Measurements from ENCODE around the gene PDZD8. TPM values are rescaled to one million over a fixed set of nuclear protein-coding genes. Genes with fewer than 3 reads are reported as not detected.

PDZD8 gene
- total RNA-seq, 2 experiments from 2014 or later, result 10.5 to 26.4 TPM

- BruUV-seq (replicated peaks), result no TSS peak
- ChIA-PET CTCF (ENCODE audit: unreplicated experiment) (no interaction called here), POLR2A (interaction anchor here (0.9 kb wide), 1 partner anchor 53 kb away, joined by 4 read pairs; no protein-coding TSS in a partner anchor)
- Histone ChIP-seq H3K27ac (ENCODE audit: low read depth, low read length, poor library complexity, severe bottlenecking) (no peak overlapping the region), H3K9me2 (ENCODE audit: insufficient read depth, low read length) (no peaks in the 10 kb centered on the region), H3K9me3 (ENCODE audit: low read length) (no peaks in the 10 kb centered on the region), H3K4me3 (ENCODE audit: low read depth, low read length, poor library complexity, severe bottlenecking) (no peak overlapping the region), H3K36me3 (ENCODE audit: insufficient read depth, low read length) (no peaks in the 10 kb centered on the region), H3K4me2 (ENCODE audit: low read length) (no peak overlapping the region), H3K4me1 (ENCODE audit: insufficient read depth, low read length, poor library complexity, severe bottlenecking) (no peaks in the 10 kb centered on the region), H2AFZ (ENCODE audit: low read length) (no peak overlapping the region), H3K79me2 (ENCODE audit: insufficient read depth, low read depth, low read length) (no peaks in the 10 kb centered on the region), H4K20me1 (ENCODE audit: insufficient read depth, low read length) (no peaks in the 10 kb centered on the region)
- intact Hi-C loops (cut with micrococcal nuclease; ENCODE audit: unreplicated experiment), result loop anchor here (10.0 kb wide), 1 partner anchor 199 kb away; no protein-coding TSS in a partner anchor
- TF ChIP-seq, protein P1, sequence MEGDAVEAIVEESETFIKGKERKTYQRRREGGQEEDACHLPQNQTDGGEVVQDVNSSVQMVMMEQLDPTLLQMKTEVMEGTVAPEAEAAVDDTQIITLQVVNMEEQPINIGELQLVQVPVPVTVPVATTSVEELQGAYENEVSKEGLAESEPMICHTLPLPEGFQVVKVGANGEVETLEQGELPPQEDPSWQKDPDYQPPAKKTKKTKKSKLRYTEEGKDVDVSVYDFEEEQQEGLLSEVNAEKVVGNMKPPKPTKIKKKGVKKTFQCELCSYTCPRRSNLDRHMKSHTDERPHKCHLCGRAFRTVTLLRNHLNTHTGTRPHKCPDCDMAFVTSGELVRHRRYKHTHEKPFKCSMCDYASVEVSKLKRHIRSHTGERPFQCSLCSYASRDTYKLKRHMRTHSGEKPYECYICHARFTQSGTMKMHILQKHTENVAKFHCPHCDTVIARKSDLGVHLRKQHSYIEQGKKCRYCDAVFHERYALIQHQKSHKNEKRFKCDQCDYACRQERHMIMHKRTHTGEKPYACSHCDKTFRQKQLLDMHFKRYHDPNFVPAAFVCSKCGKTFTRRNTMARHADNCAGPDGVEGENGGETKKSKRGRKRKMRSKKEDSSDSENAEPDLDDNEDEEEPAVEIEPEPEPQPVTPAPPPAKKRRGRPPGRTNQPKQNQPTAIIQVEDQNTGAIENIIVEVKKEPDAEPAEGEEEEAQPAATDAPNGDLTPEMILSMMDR (conservative IDR thresholded peaks at IDR 0.05; ENCODE audit: low read length), result no peak
- no peak for TF ChIP-seq EZH2phosphoT487 (IDR thresholded peaks at IDR 0.05; ENCODE audit: borderline replicate concordance, low read depth, low read length)
- DNase-seq (ENCODE audit: low spot score), result no peak
These were observed 38.8 kb upstream of the PDZD8 start for GRCh38 chr10:117413928-117414618.

- no peak overlapping the region for H3K4me3 ChIP-seq (ENCODE audit: low read depth, low read length, poor library complexity, severe bottlenecking)
- intact Hi-C loops (cut with micrococcal nuclease; ENCODE audit: unreplicated experiment), result loop anchor here (10.0 kb wide), 1 partner anchor 198 kb away; no protein-coding TSS in a partner anchor
- no peaks in the 10 kb centered on the region for H3K79me2 ChIP-seq (ENCODE audit: insufficient read depth, low read depth, low read length)
- H3K36me3 ChIP-seq (ENCODE audit: insufficient read depth, low read length), result no peaks in the 10 kb centered on the region
- H3K27ac ChIP-seq (ENCODE audit: low read depth, low read length, poor library complexity, severe bottlenecking), result no peak overlapping the region
- TF ChIP-seq, protein P1 (conservative IDR thresholded peaks at IDR 0.05; ENCODE audit: low read length), result no peak
- no peak for TF ChIP-seq EZH2phosphoT487 (IDR thresholded peaks at IDR 0.05; ENCODE audit: borderline replicate concordance, low read depth, low read length)
- H3K4me2 ChIP-seq (ENCODE audit: low read length), result no peak overlapping the region
- no peak for DNase-seq (ENCODE audit: low spot score)
- H4K20me1 ChIP-seq (ENCODE audit: insufficient read depth, low read length), result no peaks in the 10 kb centered on the region
- H2AFZ ChIP-seq (ENCODE audit: low read length), result no peak overlapping the region
- CTCF ChIA-PET (ENCODE audit: unreplicated experiment), result no interaction called here
- H3K9me3 ChIP-seq (ENCODE audit: low read length), result no peaks in the 10 kb centered on the region
- POLR2A ChIA-PET, result no interaction called here
- H3K4me1 ChIP-seq (ENCODE audit: insufficient read depth, low read length, poor library complexity, severe bottlenecking), result no peaks in the 10 kb centered on the region
- H3K9me2 ChIP-seq (ENCODE audit: insufficient read depth, low read length), result no peaks in the 10 kb centered on the region
- no TSS peak for BruUV-seq (replicated peaks)
These were observed 37.3 kb upstream of the PDZD8 start for GRCh38 chr10:117412469-117413010.

Data from OCI-LY7 (cell line).